ENCODE data around the gene LDLRAD3.

LDLRAD3 gene

DNA sequence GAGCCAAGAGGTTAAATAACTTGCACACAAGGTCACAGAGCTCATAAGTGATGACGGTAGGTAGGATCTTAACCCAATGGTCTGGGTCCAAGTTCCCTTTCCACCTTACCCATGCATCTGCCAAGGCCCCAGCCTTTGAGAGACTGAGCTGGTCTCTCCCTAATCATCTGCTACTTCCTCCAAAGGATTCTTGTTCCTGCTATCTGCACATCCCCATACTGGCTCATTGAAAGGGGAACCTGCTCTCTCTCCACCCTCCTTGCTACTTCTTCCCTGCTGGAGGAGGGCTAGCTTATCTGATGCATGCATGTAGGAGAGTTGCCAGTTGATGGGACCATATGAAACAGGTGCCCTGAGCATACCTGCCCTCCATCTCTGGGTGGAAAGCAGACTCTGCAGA, 297.6 kb downstream of the LDLRAD3 start:
- TF ChIP-seq POLR2A (IDR thresholded peaks at IDR 0.05; ENCODE audit: low read length) (no peak), GATA1 (IDR thresholded peaks at IDR 0.05; ENCODE audit: low read depth, low read length) (no peak)
- no peak for DNase-seq

DNA sequence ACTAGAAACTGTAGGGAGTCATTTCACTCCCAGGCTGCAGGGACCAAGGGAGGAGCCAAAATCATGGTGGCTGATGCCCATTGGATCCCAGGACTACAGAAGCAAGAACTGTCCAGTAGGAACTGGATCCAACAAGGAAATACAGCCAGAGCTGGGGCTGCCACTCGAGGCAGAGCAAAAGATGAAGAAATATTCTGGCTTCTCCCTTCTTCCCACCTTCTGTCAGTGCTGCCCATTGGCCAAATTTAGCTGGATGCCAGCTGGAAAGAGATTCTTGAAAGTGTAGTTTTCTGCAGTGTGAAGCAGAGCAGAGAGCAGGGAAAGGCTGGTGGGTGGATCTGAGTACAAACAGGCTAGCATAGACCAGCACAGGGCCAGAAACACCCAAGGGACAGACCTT, 299.8 kb downstream of the LDLRAD3 start:
- no peak for DNase-seq
- TF ChIP-seq POLR2A (IDR thresholded peaks at IDR 0.05; ENCODE audit: low read length): no peak
- TF ChIP-seq GATA1 (IDR thresholded peaks at IDR 0.05; ENCODE audit: low read depth, low read length): no peak

DNA sequence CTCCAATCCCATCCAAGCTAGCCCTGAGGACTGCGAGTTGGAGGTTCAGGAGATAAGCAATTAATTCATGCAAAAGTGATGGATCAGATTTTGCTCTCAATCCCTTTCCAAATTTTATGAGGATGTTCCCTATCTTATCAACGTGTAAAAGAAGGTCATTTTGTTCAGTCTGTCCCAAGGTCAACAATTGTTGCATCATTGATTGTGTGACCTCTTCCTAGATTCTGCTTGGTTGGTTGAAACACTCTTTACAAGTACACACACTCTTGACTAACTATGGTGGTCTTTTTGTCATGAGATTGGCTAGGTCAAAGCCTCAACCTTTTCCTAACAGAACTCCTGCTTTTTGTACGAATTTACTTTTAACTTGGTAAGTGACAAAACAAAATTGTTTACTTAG, 303.6 kb downstream of the LDLRAD3 start:
- TF ChIP-seq POLR2A (IDR thresholded peaks at IDR 0.05; ENCODE audit: low read length) (no peak), GATA1 (IDR thresholded peaks at IDR 0.05; ENCODE audit: low read depth, low read length) (no peak)
- DNase-seq: no peak

DNA sequence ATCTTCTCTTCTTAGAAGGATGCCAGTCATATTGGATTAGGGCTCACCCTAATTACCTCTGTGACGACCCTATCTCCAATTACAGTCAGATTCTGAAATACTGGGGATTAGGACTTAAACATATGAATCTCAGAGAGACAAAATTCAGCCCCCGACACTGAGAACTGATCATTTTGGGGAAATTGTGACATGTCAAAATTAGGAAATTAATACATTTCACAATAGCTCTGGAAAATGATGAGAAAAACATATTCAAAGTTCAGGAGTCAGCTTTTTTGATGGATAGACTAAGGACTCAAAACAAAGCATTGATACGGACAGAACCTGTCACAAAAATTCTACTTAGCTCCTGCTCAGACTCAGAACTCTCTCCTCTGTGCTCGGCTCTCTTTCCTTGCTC, 304.6 kb downstream of the LDLRAD3 start:
- TF ChIP-seq POLR2A (IDR thresholded peaks at IDR 0.05; ENCODE audit: low read length): no peak
- no peak for TF ChIP-seq GATA1 (IDR thresholded peaks at IDR 0.05; ENCODE audit: low read depth, low read length)
- DNase-seq: no peak

DNA sequence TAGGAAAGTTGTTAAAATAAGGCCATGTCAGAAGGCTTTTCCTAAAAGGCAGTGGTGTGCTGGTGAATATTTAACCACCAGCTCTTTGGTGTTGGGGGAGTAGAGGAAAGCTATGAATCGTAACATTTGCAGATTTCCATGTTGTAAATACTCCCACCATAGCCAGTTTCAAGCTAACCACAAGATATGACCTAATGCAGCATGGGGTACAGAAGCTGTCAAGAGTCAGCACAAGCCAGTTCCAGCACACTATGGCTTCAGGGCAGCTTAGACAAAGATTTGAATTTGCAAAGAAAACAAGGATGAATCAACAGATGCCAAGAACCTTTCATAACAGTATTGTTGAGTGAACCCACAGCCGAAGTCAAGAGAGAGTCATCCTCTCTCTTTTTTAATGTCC, 305.4 kb downstream of the LDLRAD3 start:
- DNase-seq: no peak
- TF ChIP-seq POLR2A (IDR thresholded peaks at IDR 0.05; ENCODE audit: low read length) (no peak), GATA1 (IDR thresholded peaks at IDR 0.05; ENCODE audit: low read depth, low read length) (no peak)

DNA sequence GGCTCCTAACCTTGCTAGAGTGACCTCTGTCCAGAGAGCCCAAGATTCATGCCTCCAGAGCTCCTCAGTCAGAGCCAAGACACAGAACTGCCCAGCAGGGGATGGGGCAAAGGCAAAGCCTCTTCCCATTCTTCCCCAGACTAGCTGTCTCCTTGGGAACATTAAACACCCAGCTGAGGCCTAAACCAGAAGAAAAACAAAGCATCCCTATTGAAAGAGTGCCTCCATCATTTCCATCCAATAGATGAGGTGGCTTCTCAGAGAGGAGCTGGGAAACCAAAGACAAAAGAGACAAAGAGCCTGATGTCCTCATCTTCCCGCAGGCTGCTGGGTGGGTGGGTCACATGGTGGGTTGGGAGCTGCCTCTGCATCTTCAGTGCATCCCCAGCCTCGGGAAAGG, 308.0 kb downstream of the LDLRAD3 start:
- no peak for TF ChIP-seq GATA1 (IDR thresholded peaks at IDR 0.05; ENCODE audit: low read depth, low read length)
- no peak for TF ChIP-seq POLR2A (IDR thresholded peaks at IDR 0.05; ENCODE audit: low read length)
- DNase-seq: no peak

DNA sequence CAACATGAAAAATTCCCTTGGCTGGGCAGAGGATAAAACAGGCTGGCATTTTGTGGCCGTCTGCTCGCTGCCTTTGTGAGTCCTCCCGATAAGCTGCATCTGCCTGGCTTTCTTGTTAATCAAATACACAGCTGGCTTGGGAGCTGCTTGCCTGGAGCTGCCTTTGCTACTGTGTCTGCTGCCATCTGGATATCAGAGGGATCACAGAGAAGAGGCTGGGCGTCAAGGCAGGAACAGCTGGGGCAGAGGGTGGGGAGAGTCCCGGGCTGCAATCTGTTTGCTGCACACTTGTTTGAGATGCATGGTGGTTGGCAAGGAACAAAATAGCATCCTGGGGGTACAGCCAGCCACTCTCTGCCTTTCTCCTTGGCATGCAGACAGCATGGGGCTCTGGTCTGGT, 309.4 kb downstream of the LDLRAD3 start:
- DNase-seq: peak in 1 of 2 experiments; percentile 35
- TF ChIP-seq POLR2A (IDR thresholded peaks at IDR 0.05; ENCODE audit: low read length): no peak
- TF ChIP-seq GATA1 (IDR thresholded peaks at IDR 0.05; ENCODE audit: low read depth, low read length): no peak

DNA sequence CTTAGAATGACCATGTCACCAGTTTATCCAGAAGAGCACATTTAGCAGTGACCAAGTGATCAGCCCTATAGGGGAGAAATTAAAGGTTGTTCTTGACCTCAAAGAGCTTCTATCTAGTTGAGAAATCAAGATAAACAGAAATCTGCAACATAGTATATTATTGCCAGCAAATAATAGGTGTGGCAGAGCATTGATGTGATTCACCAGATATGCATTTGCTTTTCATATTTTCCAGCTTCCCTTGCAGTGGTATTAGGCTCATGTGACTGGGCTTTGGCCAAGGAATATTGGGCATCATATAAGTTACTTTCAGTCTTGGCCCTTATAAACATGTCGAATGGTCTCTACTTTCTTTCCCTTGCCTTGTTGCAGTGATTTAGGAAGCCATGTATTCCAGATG, 310.9 kb downstream of the LDLRAD3 start:
- TF ChIP-seq GATA1 (IDR thresholded peaks at IDR 0.05; ENCODE audit: low read depth, low read length) (no peak), POLR2A (IDR thresholded peaks at IDR 0.05; ENCODE audit: low read length) (no peak)
- DNase-seq: no peak

DNA sequence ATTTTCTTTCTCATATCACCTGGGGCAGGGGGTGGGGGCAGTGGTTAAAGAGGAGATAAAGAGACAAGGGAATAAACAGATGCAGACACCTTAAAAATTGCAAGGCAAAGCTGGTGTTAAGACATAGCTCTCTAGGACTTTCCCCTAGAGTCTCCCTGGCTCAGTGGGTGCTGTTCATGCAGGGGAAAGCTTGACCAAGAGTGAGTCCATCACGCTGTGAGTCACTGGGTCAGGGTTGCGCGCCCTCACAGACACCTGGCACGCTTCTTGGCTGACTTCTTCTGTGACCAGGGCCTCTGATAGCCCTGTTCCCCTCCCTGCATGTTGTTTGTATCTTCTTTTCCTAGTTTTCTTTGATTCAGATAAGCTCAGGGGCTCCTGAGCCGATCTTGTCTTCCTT, 313.5 kb downstream of the LDLRAD3 start:
- no peak for TF ChIP-seq POLR2A (IDR thresholded peaks at IDR 0.05; ENCODE audit: low read length)
- TF ChIP-seq GATA1 (IDR thresholded peaks at IDR 0.05; ENCODE audit: low read depth, low read length): no peak
- no peak for DNase-seq

DNA sequence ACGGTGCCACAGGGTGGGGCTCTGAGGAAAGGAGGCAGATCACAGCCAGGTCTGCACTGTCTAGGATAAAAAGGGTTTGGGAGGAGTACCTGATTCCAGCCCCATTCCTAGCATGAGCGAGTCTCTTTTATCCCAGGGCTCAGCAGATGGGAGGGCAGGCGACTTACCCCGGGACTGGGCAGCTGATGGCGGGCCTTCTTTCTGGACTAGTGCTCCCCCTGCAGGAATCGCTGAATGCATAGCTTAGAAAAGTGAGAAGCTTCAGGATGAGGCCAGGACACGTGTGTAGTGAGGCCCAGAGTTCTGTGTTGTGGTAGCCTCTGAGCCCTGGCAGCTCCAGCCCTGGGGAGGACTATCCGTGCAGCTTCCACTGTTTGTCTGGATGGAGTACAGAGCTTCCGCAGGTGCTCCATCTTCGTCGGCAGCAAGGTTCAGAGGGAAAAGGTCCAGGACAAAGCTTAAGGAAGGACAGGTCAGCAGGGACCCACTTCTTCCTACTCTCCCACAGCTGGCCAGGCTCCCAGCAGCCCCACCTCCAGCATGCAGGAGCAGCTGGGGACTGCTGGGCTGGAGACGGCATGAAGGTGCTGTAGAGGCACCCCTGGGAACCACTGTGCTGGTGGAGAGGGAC, 315.0 kb downstream of the LDLRAD3 start:
- no peak for TF ChIP-seq POLR2A (IDR thresholded peaks at IDR 0.05; ENCODE audit: low read length)
- TF ChIP-seq GATA1 (IDR thresholded peaks at IDR 0.05; ENCODE audit: low read depth, low read length): no peak
- DNase-seq: peak; percentile 52 to 59

DNA sequence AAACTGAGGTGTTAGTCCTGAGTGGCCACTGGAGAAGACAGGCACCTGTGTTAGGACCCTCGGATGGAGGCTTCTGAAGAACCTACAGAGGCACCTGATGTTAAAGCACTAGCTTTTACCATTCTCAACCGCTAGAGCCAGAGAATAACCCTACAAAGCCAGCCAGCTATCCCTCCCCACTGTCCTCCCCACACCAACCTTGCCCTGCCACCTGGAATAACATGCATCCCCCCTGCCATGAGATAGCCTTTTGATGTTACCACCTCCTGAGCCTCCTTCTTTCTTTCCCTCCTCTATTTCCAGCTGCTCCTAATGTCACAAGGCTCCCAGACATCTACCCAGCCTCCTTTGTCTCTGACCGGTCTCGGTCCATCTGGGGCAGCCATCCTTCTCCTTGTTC, 317.2 kb downstream of the LDLRAD3 start:
- TF ChIP-seq POLR2A (IDR thresholded peaks at IDR 0.05; ENCODE audit: low read length) (no peak), GATA1 (IDR thresholded peaks at IDR 0.05; ENCODE audit: low read depth, low read length) (no peak)
- DNase-seq: no peak

DNA sequence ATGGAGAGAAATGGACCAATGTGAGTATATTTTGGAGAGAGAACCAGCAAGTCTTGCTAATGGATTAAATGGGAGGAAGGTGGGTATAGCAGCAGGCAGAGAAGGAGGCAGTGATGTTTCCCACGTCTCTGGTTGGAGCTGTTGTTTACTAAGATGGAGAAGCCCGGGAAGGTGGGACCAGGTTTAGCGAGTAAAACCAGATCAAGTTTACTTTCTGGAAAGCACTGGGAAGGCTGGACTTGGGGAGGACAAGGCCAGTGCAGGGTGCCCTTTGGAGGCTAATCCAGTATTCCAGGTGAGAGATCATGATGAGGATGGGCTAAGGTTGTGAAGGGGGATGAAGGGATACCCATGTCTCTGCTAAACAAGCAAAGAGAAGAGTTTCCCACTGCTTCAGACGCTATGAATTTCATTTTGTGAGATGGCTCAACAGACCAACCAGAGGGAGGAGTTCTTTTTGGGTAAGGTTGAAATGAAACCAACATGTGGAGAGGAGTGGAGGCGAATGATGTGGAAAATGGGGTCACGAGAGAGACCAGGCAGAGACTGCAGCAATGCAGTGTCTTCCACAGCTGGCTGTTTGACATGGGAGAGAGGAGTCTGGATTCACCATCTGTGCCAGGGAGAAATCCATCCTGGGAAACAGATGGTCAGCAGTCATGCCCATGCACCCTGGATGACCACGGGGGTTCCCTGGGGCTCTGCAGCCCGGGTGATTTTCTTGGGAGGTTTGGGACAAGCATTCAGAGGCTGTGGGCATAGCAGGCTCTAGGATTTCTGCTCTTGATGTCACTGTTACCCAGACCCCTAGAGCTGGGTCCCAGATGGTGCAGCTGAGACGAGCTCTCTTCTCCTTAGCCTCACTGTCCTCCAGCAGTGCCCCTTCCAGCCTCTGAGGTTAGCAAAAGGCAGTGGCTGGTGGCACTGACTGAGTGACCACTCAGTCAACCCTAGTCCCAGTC, 320.4 kb downstream of the LDLRAD3 start:
- TF ChIP-seq GATA1 (IDR thresholded peaks at IDR 0.05; ENCODE audit: low read depth, low read length) (no peak), POLR2A (IDR thresholded peaks at IDR 0.05; ENCODE audit: low read length) (no peak)
- DNase-seq: no peak

DNA sequence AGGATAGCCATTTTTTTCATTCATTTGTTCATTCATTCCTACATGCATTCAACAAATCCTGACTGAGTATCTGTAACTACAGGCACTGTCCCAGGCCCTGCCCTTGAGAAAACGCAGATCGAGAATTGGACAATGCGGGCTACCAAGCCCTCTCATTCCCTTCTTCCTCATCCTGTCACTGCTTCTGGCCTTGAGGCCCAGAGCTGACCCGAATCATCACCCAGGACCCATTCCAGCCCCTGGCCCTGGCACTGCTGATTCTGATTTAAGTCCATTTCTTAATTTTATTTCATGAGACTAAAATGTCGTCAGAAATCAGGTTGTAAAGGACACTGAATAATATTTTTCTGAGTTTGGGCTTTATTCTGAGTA, 321.1 kb downstream of the LDLRAD3 start:
- DNase-seq: no peak

DNA sequence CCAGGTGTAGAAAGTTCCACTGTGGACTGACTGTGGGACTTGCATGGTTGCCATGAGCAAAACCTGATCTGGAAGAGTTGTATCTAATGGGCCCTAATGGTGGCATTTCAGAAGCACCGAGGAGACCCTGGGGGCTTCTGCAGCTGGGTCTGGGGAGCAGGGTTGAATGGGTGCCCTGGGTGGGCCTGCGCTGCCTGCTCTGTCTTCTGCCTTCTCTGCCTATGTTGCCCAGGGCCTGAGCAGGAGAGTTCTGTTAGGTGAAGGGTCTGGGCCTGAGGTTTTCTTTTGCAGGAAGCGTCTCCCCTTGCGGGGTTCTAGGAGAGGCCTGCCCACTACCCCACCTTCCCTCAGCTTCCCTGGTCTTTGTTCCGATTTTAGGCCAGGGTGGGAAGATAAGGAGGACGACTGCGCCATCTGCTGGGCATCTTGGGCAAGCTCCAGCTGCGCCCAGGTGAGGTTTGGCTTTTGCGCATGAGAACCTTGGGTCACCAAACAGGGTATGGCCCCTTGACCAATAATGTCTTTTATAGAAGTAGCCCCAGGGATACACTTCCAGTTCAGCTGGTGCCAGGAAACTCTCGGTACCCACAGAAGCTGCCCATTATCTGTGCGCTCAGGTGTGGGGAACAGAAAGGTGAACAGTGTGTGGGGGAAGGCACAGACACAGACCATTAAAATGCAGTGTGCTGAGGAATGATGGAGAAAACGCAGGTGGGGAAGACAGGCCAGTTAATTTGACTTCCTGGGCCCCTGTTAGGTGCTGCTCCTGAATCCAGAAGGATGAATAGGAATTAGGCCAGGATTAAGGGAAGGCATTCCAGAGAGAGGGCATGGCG, 322.1 kb downstream of the LDLRAD3 start:
- DNase-seq: peak; percentile 47 to 77
- TF ChIP-seq GATA1 (IDR thresholded peaks at IDR 0.05; ENCODE audit: low read depth, low read length): no peak
- no peak for TF ChIP-seq POLR2A (IDR thresholded peaks at IDR 0.05; ENCODE audit: low read length)

More for the DNA sequence above, 321.1 kb downstream of the LDLRAD3 start:
- TF ChIP-seq POLR2A (IDR thresholded peaks at IDR 0.05; ENCODE audit: low read length) (no peak), GATA1 (IDR thresholded peaks at IDR 0.05; ENCODE audit: low read depth, low read length) (no peak)

Measured in erythroblast (primary cell).